Amygdala (tissue), 56 donors: Measurements from ENCODE around the gene PRDM16.

Experiments
- DNase-seq, 56 donors: peaks; one replicate each; lab custom pipeline; 2025; lab: John Stamatoyannopoulos, UW

The PRDM16 gene

GRCh38 chr1:3423245-3423829 is 354.3 kb downstream of the PRDM16 start:
- DNase-seq, result peak in 41 of 56 donors; percentile 15 to 81 (median 44)

- no peak for DNase-seq
These were observed 355.1 kb downstream of the PRDM16 start for GRCh38 chr1:3423896-3424611.

- DNase-seq, result no peak
These were observed 356.6 kb downstream of the PRDM16 start for GRCh38 chr1:3425486-3426215.

DNA sequence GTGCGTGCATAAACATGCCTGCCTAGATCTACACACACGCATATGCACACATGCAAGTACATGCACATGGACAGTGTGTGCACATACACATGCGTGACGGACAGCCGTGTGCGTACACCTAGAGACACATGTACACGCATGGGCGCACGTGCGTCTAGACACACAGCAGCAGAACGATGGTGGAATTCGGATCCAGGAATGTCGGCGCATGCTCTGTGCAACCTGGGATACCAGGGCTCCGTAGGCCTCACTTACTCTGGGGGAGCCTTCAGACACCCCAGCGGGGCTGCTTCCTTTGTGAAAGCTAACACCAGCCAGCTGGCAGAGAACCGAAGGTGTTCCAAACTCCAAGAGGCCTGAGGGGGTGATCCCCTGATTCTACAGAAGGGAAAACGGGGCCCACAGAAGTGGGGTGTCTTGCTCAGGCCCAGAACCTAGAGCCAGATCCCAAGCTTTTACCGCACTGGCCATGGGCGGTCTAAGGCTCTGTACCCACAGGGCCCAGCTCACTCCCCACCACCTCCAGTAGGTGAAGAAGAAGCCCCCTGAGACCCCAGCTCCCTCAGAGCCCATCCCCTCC is 358.0 kb downstream of the PRDM16 start:
- no peak for DNase-seq

- no peak for DNase-seq
These were observed 359.0 kb downstream of the PRDM16 start for GRCh38 chr1:3427711-3428704.

- no peak for DNase-seq
These were observed 359.9 kb downstream of the PRDM16 start for GRCh38 chr1:3428899-3429298.

GRCh38 chr1:3429320-3429719 is 360.3 kb downstream of the PRDM16 start:
- no peak for DNase-seq

DNA sequence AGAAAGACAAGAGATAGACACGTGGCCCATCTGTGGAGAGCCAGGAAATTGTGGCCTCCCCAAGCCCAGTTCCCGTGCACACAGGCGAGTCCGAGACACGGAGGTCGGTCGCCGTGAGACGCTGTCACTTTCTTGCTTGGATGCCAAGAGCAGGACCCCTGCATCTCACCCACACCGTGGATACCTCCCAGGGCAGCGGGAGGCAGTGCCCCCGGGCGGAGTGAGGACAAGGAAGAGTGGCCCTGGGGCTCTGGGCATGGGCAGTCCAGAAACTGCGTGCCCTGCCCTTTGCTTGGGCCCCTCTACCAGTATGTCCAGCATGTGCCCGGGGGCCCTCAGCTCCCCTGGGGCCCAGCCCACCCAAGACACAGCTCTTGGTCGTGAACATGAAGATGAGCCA is 360.8 kb downstream of the PRDM16 start:
- no peak for DNase-seq

DNA sequence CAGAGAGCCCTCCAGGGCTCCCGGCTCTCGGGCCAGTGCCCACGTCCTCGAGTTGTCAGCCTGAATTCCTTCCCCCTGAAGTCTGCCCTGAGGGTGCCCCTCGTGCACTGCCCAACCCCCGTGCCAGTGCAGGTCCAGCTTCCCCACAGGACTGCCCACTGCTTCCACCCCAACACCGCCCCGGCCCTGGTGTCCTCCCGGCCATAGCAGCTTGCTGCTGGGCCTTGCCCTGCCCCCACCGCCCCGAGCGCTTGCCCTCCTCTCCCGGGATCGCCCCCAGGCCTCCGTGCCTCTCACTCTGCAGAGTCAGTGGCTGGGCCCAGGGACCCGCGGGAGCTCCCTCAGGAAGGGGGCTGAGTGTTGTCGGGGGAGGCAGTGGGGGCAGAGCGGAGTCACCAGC is 361.4 kb downstream of the PRDM16 start:
- DNase-seq, result no peak

DNA sequence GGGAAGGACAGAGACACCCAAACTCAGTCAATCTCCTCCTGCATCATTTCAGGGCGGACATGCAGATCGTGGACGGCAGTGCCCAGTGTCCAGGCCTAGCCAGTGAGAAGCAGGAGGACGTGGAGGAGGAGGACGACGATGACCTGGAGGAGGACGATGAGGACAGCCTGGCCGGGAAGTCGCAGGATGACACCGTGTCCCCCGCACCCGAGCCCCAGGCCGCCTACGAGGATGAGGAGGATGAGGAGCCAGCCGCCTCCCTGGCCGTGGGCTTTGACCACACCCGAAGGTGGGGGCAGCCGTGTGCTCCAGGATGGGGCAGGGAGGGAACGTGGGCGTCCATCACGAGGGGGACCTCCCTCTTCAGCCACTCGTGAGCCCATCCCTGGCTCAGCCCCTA is 361.8 kb downstream of the PRDM16 start:
- DNase-seq, result no peak

DNA sequence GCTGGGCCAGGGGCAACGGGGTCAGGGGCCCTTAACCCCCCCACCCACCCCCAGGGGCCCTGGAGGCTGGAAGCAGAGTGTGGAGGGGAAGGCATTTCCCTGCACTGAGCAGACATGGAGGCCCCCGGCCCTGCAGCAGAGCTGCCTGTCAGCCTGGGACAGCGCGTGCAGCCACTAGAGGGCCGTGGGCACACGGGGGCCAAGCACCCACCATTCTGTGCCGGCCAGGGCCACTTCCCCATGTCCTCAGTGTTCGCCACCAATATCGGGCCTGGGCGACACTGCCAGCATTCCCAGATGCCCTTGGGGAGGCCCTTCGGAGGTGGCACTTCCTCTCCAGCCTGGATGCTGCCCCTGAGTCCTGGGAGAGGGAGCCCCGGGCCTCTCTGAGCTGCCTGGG is 362.3 kb downstream of the PRDM16 start:
- peak in 2 of 56 donors; percentile 28 to 29 for DNase-seq

DNA sequence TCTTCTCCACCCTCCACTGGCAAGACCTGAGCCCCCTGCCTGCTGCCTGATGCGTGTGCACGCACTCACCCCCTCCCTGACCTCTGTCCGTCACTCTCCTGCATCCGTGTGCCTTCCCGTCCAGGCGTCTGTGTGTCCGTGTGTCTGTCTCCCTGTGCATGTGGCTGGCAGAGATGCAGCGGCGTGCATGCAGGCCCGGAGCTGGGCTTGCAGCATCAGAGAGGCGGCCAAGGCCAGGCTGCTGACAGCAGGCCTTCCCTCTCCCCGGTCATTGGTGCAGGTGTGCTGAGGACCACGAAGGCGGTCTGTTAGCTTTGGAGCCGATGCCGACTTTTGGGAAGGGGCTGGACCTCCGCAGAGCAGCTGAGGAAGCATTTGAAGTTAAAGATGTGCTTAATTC is 362.7 kb downstream of the PRDM16 start:
- DNase-seq, result no peak

GRCh38 chr1:3432306-3432705 is 363.3 kb downstream of the PRDM16 start:
- DNase-seq, result no peak

DNA sequence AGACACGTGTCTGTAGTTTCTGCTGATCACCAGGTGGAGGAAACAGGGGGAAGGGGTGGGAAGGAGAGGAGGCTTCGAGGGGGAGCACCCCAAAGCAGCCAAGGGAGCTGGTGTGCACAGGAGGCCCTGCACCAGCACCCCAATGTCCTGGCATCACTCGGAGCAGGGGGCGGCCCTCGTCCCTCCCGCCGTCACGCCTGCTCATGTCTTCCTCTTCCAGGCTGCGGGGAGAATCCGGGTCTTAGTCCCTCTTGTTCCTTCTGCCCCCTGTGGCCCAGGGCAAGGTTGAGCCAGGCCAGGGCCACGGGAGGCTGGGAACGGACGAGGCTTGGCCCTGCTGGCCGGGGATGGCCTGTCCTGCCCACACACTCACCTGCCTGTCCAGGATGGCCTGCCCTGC is 364.1 kb downstream of the PRDM16 start:
- DNase-seq, result no peak

- DNase-seq, result no peak
These were observed 364.8 kb downstream of the PRDM16 start for GRCh38 chr1:3433596-3434320.

DNA sequence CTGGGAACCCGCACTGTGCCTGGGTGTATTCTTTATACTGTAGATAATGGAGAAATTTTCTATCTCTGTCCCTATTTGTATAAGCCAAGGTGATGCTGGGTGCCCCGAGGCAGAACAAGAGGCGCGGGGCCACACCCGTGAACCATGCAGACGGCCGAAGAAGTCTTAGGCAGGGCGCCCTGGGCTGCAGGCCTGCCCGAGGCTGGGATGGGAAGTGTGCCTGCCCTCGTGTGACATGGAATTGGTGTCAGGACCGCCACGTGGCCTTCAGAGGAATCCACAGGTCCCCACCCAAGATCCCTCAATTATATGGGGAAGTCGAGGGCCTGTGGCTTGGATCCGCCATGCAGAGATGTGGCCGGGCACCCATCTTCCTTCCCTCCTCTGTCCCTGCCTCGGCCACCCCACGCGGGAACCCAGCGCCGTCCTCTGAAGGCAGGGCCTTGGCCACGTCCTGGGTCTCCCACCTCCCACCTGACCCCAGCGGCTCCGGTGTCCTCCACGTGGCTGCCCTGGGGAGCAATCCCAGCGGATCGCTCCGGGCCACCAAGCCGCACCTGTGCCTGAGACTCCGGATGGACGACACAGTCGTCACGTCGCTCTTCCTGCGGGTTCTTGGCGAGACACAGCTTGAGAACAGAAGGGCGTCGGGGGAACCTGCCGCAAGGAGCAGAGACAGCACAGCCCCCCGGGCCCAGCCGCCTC is 365.6 kb downstream of the PRDM16 start:
- no peak for DNase-seq

DNA sequence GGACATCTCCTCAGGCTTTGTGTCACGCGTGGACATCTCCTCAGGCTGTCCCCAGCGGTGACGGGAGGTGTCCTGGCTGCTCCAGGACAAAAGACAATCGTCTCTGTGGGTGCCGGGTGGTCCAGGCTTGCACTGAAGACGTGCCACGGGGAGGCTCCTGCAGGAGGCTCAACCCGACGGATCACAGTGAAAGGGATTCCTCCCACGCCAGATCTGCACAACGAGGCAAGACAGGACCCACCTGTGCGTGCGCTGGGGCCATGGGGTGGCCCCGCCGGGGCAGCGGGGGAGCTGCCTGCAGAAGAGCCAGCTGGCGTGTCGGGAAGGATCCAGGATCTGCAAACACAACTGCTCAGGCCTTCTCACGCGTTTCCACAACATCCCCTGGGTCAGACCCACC is 366.7 kb downstream of the PRDM16 start:
- DNase-seq, result no peak

DNA sequence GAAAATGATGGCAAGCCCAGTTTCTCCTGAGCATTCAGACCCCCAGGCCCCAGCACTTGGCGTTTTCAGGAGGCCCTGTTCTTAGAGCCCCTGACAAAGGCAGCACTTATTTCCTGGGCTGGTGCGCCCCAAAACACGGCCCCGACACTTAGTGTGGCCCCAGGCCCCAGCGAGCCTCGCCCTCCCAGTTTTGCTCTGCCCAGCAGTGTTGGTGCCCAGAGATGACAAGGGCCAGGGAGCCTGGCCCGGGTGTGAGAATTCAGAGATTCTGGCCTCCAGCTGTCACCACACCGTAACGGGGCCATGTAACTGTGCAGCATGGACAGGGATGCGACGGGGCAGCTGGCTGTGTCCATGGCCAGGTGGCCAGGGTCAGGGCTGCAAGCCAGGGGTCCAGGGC is 367.4 kb downstream of the PRDM16 start:
- no peak for DNase-seq

- DNase-seq, result no peak
These were observed 367.9 kb downstream of the PRDM16 start for GRCh38 chr1:3436901-3437300.
